Stimulated activated CD4-positive, alpha-beta T cell treated with anti-CD3 and anti-CD28 coated beads, Interleukin-12 subunit alpha, Interleukin-12 subunit beta, amount 100 ng/mL, for 4 hours (primary cell): ENCODE data around the gene LRRC45.
A peak's percentile ranks its signal among the peaks of the same experiment; 100 is the strongest.
"Not testable (repeated sequence)": the region's sequence is repeated elsewhere in the genome, so short reads cannot be mapped to it uniquely, and the experiment has no call there.

Experiments used
- DNase-seq: peaks from one replicate; pipeline ENCODE4 v3.0.0-alpha.2; 2020

The LRRC45 gene

GRCh38 chr17:82022981-82023446, at the start of gene LRRC45:
LRRC45 (plus strand) TSS chr17:82023305; CDS start chr17:82023644, 339 bp downstream.
- peak; percentile 100 for DNase-seq

GRCh38 chr17:81973432-81973831, 49.7 kb upstream of the LRRC45 start:
- no peak for DNase-seq

GRCh38 chr17:81976332-81977210, 46.5 kb upstream of the LRRC45 start:
- peak; percentile 50 for DNase-seq

GRCh38 chr17:81977211-81977808, 45.8 kb upstream of the LRRC45 start, which contains the start of gene ASPSCR1:
ASPSCR1 (plus strand) TSS chr17:81977629; CDS start chr17:81977647, 18 bp downstream.
- peak; percentile 93 for DNase-seq

GRCh38 chr17:81978524-81979298, 44.4 kb upstream of the LRRC45 start:
- DNase-seq: no peak

GRCh38 chr17:81980122-81980521, 43.0 kb upstream of the LRRC45 start:
- DNase-seq: no peak

- no peak for DNase-seq
Measured at GRCh38 chr17:81980707-81981343, 42.3 kb upstream of the LRRC45 start.

- not testable (repeated sequence) for DNase-seq
Measured at GRCh38 chr17:81981511-81981910, 41.6 kb upstream of the LRRC45 start.

GRCh38 chr17:81983011-81983638, 40.0 kb upstream of the LRRC45 start:
- no peak for DNase-seq

GRCh38 chr17:81983639-81984373, 39.3 kb upstream of the LRRC45 start:
- DNase-seq: no peak

GRCh38 chr17:81984773-81985410, 38.2 kb upstream of the LRRC45 start:
- no peak for DNase-seq

GRCh38 chr17:81986606-81987005, 36.5 kb upstream of the LRRC45 start:
- no peak for DNase-seq

- no peak for DNase-seq
Measured at GRCh38 chr17:81987161-81987770, 35.8 kb upstream of the LRRC45 start.

- DNase-seq: no peak
Measured at GRCh38 chr17:81990836-81991683, 32.0 kb upstream of the LRRC45 start.

- no peak for DNase-seq
Measured at GRCh38 chr17:81991684-81992305, 31.3 kb upstream of the LRRC45 start.

GRCh38 chr17:81992306-81993102, 30.6 kb upstream of the LRRC45 start:
- no peak for DNase-seq

- DNase-seq: no peak
Measured at GRCh38 chr17:81993729-81994592, 29.1 kb upstream of the LRRC45 start.
